GM12872 (cell line): Measurements from ENCODE around the gene EPB41L4A.

Experiments used
- TF ChIP-seq, protein P1 (sequence below): IDR thresholded peaks from 3 replicates; pipeline ENCODE4 v1.5.1; 2011; ENCODE audit warnings: low read depth, mild to moderate bottlenecking, low read length, moderate library complexity; ENCODE audit not compliant: insufficient read depth

The EPB41L4A gene

DNA sequence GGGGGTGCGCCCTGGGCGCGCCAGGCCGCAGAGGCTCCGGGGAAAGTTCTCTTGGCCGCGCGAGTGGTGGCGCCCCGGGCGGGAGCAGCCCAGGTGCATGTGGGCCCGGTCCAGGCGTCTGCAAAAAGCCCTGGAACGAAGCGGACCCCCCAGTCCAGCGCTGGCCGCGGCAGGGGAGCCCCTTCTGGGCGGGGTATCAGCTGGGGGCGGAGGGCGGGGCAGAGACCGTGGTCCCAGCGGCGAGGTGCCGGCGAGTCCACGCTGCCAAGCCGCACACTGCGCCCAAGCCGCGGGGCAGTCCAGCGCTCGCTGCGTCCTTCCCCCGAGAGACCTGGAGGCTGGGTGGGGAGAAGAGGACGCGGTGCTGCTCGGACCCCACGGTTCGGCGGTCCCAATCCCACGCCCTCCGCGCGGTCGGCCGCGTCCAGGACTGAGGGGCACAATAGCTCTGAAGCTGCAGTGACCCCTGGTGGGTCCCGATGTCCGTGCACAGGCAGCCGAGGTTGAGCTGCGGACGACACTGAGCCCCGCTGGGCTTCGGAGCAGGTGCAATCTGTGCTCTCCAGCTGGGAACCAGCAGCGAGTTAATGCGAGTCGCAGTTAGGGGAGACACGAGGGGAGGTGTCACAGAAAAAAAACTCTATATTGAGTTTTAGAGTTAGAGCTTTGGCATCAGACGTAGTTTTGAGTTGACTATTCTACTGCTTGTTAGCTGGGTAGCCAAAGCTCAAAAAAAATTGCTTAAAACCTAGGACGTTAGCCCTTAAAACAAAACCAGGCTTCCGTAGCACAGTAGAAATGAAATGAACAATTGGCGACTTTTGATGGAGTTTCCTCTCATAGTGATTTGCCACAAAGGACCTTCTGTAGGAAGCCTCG is 1.1 kb upstream of the EPB41L4A start:
- TF ChIP-seq, protein P1, sequence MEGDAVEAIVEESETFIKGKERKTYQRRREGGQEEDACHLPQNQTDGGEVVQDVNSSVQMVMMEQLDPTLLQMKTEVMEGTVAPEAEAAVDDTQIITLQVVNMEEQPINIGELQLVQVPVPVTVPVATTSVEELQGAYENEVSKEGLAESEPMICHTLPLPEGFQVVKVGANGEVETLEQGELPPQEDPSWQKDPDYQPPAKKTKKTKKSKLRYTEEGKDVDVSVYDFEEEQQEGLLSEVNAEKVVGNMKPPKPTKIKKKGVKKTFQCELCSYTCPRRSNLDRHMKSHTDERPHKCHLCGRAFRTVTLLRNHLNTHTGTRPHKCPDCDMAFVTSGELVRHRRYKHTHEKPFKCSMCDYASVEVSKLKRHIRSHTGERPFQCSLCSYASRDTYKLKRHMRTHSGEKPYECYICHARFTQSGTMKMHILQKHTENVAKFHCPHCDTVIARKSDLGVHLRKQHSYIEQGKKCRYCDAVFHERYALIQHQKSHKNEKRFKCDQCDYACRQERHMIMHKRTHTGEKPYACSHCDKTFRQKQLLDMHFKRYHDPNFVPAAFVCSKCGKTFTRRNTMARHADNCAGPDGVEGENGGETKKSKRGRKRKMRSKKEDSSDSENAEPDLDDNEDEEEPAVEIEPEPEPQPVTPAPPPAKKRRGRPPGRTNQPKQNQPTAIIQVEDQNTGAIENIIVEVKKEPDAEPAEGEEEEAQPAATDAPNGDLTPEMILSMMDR, result peak; percentile 84

DNA sequence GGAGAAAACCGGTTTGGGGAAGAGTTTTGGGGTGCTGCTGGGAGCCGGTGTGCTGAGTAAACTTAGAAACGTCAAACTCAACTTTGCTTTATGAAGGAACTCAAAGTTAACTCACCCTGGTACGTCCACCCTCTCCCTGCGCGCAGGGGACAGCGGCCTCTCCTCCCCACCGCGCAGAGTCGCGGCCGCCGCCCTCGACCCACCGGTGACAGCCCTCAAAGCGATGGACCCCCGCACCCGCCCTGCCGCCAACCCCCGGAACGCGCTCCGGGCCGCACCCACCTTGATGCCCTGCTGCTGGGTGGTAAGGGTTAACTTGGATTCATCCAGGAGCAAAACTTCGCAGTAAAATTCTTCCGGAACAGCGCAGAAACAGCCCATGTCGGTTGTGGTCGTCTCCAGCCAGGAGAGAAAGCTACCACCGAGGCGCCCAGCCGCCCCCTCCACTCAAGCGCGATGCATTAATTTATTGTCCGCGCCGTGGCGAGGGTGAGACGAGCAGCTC is 366 bp downstream of the EPB41L4A start:
- TF ChIP-seq, protein P1, result no peak

DNA sequence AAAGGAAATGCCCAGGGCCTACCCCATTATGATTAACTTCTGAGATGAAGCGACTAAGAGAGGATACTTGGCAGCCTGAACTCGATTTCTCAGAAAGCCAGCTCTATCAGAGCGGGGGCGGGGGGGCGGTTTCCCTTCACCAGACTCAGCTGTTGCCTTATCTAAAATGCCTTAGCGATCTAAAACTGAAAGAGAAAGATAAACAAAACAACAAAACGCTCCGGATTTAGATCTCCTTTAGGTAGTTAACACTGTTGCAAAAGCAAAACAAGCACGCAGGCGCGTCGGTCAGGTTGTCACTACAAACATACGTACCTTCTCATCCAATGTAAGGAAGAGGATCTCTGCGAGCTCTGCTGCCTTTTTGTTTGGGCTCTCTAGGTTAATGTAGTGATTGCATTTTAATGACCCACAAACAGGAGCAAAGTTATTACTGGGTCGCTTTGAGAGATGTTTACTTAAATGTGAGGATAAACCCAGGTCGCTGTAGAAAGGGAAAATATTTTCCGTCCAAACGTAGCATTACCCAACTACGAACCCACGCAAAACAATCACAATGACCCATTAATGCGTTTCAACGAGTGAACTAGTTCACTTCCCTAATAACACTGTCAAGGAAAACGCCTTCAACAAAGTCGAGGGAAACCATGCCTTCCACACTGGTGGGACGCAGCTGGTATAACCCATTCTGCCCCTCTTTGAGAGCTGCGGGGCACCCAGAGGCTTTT is 982 bp downstream of the EPB41L4A start:
- TF ChIP-seq, protein P1, result no peak

DNA sequence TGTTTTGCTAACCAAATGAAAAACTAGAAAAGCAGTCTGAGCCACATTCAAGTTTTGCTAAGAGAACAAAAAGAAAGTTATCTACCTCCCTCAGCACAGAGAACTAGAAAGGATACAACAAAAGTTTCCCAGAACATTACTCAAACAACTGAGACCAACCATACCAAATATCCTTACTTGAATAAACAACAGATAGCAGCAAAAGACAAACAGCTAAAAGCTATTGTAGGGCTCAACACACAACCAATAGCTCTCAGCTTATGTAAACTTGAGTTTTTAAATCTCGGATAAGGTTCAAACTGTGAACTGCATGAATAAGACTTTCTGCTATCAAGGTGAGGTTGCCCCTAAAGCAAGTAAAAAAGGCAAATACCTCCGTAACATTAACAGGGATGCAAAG is 3.5 kb downstream of the EPB41L4A start:
- TF ChIP-seq, protein P1, result no peak

DNA sequence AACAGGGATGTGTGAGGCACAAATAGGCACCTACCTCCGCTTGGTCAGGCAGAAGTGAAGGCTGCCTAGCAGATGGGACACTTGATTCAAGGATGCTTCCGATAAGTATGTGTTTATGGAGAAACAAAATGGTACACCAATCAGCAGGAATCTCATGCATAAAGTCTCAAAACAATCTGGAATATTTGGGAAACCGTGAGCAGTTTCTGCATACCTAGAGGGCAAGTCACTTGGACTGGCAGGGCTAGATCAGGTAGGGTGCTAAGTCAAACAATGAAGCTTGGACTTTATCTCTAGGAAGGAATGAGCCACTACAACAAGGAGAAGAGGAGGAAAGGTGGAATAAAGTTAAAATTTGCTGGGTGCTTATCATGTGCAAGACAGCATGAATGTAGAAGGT is 5.5 kb downstream of the EPB41L4A start:
- TF ChIP-seq, protein P1, result no peak

DNA sequence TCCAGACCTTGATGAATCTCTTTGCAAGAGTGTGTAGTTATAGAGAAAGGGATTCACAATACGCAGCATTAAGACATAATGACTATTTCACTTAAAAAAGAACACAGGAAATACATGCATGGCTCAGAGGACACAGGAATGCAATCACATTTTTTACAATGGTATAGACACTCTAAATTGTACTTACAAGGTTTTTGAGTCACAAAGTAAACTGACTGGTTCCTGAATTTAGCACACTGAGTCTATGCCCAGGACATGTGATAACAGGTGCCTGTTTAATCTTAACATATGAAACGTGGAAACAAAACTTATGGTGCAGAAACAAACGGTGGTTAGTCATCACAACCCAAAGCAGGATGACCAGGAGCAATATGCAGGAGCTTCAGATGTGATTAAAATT is 6.7 kb downstream of the EPB41L4A start:
- TF ChIP-seq, protein P1, result no peak

DNA sequence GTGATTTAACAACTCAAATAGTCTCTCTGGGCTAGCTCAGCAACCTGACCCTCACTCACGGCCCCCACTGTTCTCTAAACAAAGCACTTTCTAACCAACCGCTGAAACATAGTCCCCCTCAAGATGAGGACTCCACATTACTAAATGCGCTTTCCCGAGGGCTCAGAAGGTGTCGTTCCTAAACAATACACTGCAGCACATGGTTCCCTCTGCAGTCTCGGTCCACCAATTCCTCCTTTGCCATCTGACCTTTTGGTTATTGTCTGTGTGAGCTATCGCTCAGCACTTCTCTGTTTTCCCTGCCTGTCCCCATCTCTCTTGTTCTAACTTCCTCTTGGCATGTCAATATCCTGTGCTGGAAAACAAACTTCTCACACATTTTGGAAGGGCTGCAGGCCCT is 7.2 kb downstream of the EPB41L4A start:
- TF ChIP-seq, protein P1, result no peak
